Fibroblast of the conjunctiva (primary cell): ENCODE measurements around the gene DACH1.
"Not testable (repeated sequence)": the region's sequence is repeated elsewhere in the genome, so short reads cannot be mapped to it uniquely, and the experiment has no call there.

Experiments
- DNase-seq: peaks from one replicate; pipeline ENCODE4 v3.0.0-alpha.2; 2010; ENCODE audit warnings: low read depth

DACH1 gene

GRCh38 chr13:71865874-71866334 lies 1.1 kb downstream of the DACH1 start:
- DNase-seq = no peak

- DNase-seq = no peak
These were observed 1.8 kb downstream of the DACH1 start for GRCh38 chr13:71864986-71865873.

DNA sequence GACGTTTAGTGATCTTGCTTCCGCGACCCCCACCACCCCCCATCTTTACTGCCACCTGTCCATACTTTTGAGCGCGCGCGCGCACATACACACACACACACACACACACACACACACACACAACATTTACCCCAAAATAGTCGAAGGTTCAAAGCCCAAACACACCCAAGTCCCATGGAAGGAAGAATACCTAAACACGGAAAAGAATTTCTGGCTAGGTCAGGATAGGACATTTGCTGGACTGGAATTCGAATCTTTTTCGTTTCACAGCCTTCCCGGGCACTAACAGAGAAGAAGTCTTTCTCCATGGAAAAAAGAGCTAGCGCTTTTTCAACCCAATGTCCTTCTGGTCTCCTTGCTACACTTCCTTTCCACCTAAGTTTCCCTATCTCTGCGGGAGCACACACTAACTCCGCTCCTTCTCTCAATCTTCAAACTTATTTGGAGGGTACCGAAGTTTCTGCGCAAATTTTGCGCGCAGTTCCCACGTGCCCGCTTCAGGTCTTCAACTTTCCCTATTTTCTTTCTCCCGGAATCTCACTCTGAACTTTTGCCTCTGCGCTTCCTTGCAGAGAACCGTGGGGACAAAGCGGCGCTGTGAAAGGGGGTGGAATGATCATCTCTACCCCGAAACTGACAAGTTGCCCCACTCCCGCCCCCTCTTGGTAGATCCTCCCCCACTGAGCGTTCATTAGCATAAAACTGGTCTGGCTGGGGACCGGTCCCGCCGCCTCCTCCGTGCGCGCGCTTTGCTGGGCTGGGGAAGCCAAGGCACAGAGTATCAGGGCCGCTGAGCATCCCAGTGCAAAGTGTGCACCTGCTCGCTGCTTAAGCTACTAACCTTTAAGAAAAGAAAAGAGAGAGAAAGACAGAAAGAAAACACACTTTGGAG lies 2.7 kb downstream of the DACH1 start:
- DNase-seq = no peak

DNA sequence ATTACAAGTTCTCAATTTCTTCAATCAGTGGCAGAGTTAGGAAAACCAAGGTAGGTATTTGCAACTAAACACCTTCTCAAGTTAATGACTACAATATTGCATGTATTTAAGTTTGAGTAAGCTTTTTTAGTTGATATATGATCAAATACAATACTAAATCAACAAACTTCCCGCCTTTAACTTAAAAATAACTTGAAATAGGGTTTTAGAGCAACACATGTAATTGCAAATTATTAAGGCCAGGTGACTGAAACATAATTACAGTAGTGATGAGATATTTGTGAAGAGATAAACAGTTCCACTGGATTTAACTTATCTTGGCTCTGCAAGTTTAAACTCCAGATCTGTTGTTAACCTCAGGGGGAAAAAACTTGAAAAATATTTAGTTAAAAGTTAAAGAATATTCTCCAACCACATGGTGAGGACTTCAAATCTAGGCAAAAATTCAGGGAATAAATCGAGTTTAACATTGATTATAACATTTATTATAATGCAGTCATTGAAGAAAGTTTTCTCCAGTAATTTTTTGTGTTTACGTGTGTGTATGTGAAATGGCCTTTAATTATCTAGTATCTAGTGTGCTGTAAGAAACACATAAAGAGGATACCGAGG lies 3.6 kb downstream of the DACH1 start:
- DNase-seq = no peak

DNA sequence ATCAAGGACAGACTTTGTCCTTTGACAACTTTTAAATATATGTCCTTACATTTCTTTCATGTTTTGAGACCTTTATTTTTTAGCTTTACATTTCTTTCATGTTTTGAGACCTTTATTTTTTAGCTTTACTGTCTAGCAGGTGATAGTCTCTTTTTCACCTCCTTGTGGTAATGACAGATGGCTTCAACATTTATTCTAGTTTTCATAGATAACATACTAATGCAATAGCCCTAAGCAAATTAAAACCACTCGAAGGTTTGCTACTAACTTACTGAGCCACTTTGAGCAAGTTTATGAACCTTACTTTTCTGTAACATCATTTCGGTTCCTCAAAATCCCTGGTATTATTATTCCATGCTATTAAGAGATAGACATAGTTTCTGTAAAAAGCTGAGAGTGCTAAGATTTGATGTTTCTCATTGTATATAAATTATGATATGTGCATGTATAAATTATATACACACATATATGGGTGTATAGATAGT lies 4.5 kb downstream of the DACH1 start:
- no peak for DNase-seq

- no peak for DNase-seq
These were observed 5.1 kb downstream of the DACH1 start for GRCh38 chr13:71861769-71862458.

DNA sequence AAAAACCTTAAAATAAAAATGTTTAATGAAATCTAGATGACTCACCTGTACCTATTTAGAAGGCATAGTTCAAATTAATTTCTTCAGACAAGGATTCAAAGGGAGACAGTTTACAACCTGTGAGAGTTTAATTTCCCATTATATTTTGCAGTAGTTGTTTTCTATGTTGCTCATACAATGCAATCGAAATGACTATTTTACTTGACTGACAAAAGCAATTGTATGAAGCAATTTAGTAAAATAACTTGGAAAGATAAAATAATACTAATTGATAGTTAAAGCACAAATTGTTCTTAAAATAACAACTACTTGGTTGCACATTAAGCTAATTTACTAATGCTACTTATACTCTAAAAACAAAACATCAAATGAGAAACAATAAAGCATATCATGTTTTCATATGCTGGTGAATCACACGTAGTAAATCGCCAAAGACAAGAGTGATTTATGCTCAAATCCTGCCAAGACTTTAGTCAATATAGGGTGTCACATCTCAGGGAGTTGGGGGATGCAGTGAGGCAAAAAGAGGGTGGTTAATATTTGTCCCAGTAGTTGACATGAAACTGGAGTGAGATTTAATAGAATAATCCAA lies 6.4 kb downstream of the DACH1 start:
- no peak for DNase-seq

DNA sequence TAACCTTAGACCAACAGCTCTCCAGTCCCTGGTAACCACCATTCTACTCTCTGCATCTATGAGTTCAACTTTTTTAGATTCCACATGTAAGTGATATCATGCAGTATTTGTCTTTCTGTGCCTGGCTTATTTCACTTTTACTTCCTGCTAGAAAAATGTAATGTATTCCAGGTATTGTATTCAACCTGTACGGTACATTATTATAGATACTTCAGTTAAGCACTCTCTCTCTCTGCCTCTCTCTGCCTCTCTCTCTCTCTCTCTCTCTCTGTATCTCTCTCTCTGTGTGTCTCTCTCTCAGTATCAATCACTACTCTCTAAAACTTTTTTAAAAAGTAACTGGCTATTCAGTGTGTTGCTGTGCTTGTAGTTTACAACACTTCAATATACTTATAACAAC lies 8.4 kb downstream of the DACH1 start:
- DNase-seq = no peak

GRCh38 chr13:71856548-71857043 lies 10.4 kb downstream of the DACH1 start:
- DNase-seq = no peak

DNA sequence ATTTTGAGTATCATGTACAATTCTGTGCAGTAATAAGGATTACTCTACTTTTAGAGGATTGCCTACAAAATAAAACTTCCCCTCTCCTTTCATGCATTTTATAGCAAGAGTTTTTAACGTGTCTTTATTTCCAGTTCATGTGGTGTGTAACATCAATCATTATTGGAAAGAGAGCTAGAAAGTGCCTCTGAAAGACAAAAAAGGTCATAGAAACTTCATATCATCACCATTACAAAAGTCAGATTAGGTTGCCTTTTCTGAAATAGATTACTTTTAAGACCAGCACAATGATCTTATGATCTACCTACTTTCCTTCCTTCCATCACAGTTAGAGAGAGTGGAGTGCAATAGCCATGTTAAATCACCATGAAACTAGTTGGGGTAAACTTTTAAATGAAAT lies 12.6 kb downstream of the DACH1 start:
- no peak for DNase-seq

- no peak for DNase-seq
These were observed 13.3 kb downstream of the DACH1 start for GRCh38 chr13:71853725-71854124.

DNA sequence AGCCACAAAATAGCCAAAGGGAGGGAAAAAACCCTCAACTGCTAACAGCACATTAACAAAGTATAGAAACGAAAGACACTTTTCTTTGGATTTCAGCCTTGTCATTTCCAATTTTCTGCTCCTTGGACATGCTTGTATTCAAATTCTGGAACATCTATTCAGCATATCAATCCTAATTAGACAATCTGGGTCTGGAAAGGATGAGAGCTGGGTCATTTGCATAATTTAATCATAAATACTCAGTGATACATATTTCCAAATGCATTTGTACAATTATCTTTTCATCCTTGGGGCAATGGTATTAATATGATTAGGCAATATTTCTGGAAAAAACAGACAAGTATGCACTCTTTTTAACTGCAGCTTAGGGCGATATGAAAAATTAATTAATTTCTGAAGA lies 14.3 kb downstream of the DACH1 start:
- DNase-seq = no peak

GRCh38 chr13:71851498-71852409 lies 15.2 kb downstream of the DACH1 start:
- no peak for DNase-seq

- DNase-seq = no peak
These were observed 25.0 kb downstream of the DACH1 start for GRCh38 chr13:71842003-71842402.

DNA sequence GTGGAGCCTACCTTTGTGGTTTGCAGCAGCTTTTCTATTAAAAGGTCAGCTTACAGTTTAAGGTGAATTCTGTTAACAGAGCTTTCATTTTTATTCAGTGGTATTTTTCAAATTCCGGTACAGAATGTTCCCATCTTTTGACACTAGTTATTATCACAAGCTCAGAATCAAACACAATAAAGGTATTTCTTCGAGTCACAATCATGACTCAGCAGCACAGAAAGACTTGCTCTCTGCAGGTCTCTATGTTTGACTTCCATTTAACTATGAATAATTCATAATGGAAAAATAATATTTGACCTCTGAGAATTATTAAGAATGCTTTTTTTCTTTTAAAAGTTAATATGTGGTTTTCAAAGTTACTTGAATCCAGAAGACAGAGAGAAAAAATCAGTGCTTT lies 28.2 kb downstream of the DACH1 start:
- DNase-seq = no peak

DNA sequence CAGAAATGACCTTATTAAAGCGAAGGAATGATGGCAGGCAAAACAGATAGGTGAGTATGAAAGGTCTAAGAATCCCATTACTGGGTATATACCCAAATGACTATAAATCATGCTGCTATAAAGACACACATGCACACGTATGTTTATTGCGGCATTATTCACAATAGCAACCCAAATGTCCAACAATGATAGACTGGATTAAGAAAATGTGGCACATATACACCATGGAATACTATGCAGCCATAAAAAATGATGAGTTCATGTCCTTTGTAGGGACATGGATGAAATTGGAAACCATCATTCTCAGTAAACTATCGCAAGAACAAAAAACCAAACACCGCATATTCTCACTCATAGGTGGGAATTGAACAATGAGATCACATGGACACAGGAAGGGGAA lies 29.4 kb downstream of the DACH1 start:
- not testable (repeated sequence) for DNase-seq

DNA sequence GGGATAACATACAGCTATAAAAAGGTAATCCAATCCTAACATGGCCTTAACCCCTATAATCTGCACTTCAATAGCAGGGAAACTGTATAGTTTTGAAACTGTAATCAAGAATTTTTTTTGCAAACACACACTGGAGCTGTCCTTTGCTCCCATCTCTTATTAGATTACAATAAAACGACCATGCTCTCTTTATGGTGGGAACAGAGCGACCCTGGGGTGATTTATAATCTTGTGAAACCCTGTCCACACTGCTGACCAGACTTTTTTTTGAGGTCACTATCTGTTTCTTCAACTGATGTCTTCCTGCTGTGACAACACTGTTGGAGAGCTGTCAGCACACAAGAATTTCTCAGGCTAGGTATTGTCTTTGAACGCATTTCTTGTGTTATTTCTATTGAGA lies 35.3 kb downstream of the DACH1 start:
- no peak for DNase-seq

DNA sequence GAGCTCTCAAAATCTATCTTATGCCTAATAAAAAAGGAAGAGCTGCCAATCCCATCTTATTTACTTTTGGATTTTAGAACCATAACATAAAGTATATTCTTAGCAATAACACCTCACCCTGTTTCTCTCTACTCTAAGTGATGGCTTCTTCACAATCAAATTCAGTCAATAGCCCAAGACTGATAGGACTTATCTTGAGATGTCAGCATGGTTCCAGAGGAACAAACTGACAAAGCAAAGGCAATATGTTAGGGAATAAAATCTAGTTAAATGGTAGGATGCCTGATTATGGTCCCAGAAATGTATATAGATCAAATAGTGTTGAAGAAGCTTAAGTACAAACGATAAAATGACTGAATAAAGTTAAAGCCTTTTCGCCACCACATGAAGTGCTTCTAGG lies 36.3 kb downstream of the DACH1 start:
- no peak for DNase-seq

GRCh38 chr13:71830323-71830722 lies 36.7 kb downstream of the DACH1 start:
- no peak for DNase-seq

DNA sequence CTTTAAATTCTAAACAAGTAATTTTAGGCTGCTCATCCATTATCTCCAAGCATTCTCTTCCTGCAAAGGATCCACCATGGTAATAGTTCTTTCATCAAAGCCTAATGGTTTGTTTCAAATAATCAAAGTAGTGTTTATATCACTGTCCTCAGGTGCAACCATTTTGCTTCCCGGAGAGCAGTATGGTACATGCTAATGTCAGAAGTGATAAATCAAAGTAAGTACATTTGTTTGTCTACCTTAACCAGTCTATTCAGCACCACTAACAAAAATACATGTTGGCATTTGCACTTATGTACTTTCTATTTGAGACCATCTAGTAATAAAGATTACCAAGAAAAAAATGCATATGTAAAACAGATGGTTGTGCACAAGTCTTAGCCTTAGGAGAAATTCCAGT lies 37.5 kb downstream of the DACH1 start:
- no peak for DNase-seq
